ENCODE results near the gene SPG21. TPM values are rescaled to one million over a fixed set of nuclear protein-coding genes. Genes with fewer than 3 reads are reported as not detected.
A peak's percentile ranks its signal among the peaks of the same experiment; 100 is the strongest.

Gene SPG21
- total and polyA plus RNA-seq, 10 donors, result 48.9 to 101 (median 80.6) TPM

DNA sequence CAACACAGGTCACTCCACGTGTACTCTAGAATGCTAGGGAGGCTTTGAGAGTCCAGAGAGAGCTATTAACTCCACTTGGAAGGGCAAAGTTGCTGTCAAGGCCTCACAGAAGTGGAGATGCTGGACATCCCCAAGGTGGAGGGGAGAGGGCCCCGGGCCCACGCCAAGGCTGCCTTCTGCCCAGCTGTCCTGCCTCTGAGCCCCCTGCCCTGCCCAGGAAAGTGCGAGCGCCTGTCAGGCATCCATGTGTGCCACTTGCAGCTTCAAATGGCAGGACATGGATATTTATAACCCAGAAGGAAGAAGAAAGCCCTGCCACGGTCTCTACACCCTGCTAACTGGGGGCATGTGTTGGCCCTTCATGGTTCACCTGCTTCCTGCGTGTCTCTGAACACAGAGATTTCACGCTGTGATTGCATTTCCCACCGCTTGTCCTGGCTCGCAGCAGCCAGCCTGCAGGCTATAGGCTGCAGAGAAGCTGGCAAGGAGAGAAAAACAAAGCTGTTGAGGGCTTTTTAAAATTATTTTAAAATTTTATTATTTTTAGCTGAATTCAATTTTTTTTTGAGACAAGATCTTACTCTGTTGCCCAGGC, 61.0 kb downstream of the SPG21 start:
- intact Hi-C loops (cut with DNase I; ENCODE audit: low total_unique reads), result no loop called here
- peak overlapping the region in 2 of 8 donors; percentile 43 to 44 for H3K27ac ChIP-seq
- no peak for TF ChIP-seq POLR2A (IDR thresholded peaks at IDR 0.05)
- no peaks in the 10 kb centered on the region for H3K27me3 ChIP-seq (replicated peaks in 1 of 7)
- H3K4me3 ChIP-seq, result no peak overlapping the region
- DNase-seq, result no peak
- H3K9me3 ChIP-seq, result no peaks in the 10 kb centered on the region
- H3K4me1 ChIP-seq, result peaks cover 0 to 30% (median 4%) of the 10 kb centered on the region in 6 donors
- 55 to 74% (median 73%) methylated on average over 9 to 10 of the region's 10 CpGs for WGBS, 5 donors
- peaks cover 0 to 93% (median 20%) of the 10 kb centered on the region in 6 donors for H3K36me3 ChIP-seq

DNA sequence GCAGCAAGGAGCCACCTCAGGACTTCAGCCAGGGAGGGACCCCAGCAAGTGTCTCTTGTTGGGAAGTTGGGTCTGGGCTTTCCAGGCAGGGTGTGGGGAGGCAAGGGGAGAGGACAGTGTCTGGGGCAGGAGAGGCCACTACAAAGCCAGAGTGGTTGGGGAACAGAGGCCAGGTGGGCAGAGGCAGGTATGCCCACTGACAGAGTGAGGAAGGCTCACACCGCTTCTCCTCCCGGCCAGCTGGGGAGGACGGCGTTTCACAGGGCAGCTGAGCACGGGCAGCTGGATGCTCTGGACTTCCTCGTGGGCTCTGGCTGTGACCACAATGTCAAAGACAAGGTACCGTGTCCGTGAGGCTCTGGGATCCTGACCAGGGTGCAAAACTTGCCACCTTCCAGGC, 63.1 kb downstream of the SPG21 start:
- TF ChIP-seq POLR2A (IDR thresholded peaks at IDR 0.05) (no peak), POLR2AphosphoS5 (IDR thresholded peaks at IDR 0.05) (peak in 1 of 3 donors; percentile 25)
- peaks cover 0 to 91% (median 13%) of the 10 kb centered on the region in 6 donors for H3K36me3 ChIP-seq
- peaks cover 0 to 30% (median 4%) of the 10 kb centered on the region in 6 donors for H3K4me1 ChIP-seq
- no peaks in the 10 kb centered on the region for H3K27me3 ChIP-seq (replicated peaks in 1 of 7)
- DNase-seq, result no peak
- intact Hi-C loops (cut with DNase I; ENCODE audit: low total_unique reads), result no loop called here
- no peak overlapping the region for H3K4me3 ChIP-seq
- no peaks in the 10 kb centered on the region for H3K9me3 ChIP-seq
- WGBS, 5 donors, result 78 to 94% (median 88%) methylated on average over 8 of the region's 8 CpGs
- H3K27ac ChIP-seq, result no peak overlapping the region

GRCh38 chr15:64925335-64926330, 64.1 kb downstream of the SPG21 start:
- 86 to 94% (median 91%) methylated on average over 9 to 13 of the region's 13 CpGs for WGBS, 5 donors
- no peak for TF ChIP-seq CTCF (IDR thresholded peaks at IDR 0.05 in 8 of 11, conservative IDR thresholded peaks at IDR 0.05 in 3 of 11)
- no peak for TF ChIP-seq POLR2A (IDR thresholded peaks at IDR 0.05)
- TF ChIP-seq POLR2AphosphoS5 (IDR thresholded peaks at IDR 0.05), result no peak
- Histone ChIP-seq H3K27ac (peak overlapping the region in 1 of 8 donors; percentile 11), H3K9me3 (no peaks in the 10 kb centered on the region), H3K4me3 (no peak overlapping the region), H3K27me3 (replicated peaks in 1 of 7) (no peaks in the 10 kb centered on the region), H3K36me3 (peaks cover 0 to 84% (median 6%) of the 10 kb centered on the region in 6 donors), H3K4me1 (peaks cover 0 to 30% (median 4%) of the 10 kb centered on the region in 6 donors)
- no peak for DNase-seq
- intact Hi-C loops (cut with DNase I; ENCODE audit: low total_unique reads), result no loop called here

DNA sequence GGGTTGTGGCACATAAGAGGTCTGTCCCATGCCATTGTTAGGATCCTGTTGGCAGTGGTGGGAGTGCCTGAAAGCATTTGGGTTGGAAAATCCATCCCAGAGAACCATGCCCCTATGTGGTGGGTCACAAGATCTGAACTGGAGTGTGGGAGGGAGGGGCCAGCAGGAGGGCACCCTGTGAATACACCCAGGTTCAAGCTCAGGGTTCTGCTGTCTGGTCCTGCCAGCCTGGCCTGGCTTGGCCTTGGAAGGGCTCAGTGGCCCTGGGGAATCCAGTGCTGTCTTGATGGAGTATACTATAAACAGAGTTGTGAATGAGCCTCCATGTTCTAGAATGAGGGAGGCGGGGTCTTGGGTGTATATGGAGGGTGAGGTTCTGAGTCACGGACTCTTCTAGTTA, 66.2 kb downstream of the SPG21 start:
- no peak overlapping the region for H3K27ac ChIP-seq
- peaks cover 0 to 20% (median 3%) of the 10 kb centered on the region in 6 donors for H3K4me1 ChIP-seq
- intact Hi-C loops (cut with DNase I; ENCODE audit: low total_unique reads), result no loop called here
- TF ChIP-seq CTCF (IDR thresholded peaks at IDR 0.05 in 8 of 11, conservative IDR thresholded peaks at IDR 0.05 in 3 of 11) (no peak), POLR2A (IDR thresholded peaks at IDR 0.05) (no peak), POLR2AphosphoS5 (IDR thresholded peaks at IDR 0.05) (no peak)
- no peaks in the 10 kb centered on the region for H3K27me3 ChIP-seq (replicated peaks in 1 of 7)
- peaks cover 0 to 66% (median 5%) of the 10 kb centered on the region in 6 donors for H3K36me3 ChIP-seq
- no peak for DNase-seq
- 90 to 98% (median 91%) methylated on average over 2 of the region's 2 CpGs for WGBS, 5 donors
- H3K9me3 ChIP-seq, result no peaks in the 10 kb centered on the region
- H3K4me3 ChIP-seq, result no peak overlapping the region

GRCh38 chr15:64921711-64922110, 68.0 kb downstream of the SPG21 start:
- 90 to 96% (median 92%) methylated on average over 6 of the region's 6 CpGs for WGBS, 5 donors
- H3K27ac ChIP-seq, result no peak overlapping the region
- no peak overlapping the region for H3K4me3 ChIP-seq
- no peaks in the 10 kb centered on the region for H3K27me3 ChIP-seq (replicated peaks in 1 of 7)
- TF ChIP-seq CTCF (IDR thresholded peaks at IDR 0.05 in 8 of 11, conservative IDR thresholded peaks at IDR 0.05 in 3 of 11) (no peak), POLR2AphosphoS5 (IDR thresholded peaks at IDR 0.05) (no peak), POLR2A (IDR thresholded peaks at IDR 0.05) (no peak)
- no peaks in the 10 kb centered on the region for H3K9me3 ChIP-seq
- intact Hi-C loops (cut with DNase I; ENCODE audit: low total_unique reads), result no loop called here
- H3K4me1 ChIP-seq, result peaks cover 0 to 16% (median 3%) of the 10 kb centered on the region in 6 donors
- no peak for DNase-seq
- H3K36me3 ChIP-seq, result peaks cover 0 to 55% (median 4%) of the 10 kb centered on the region in 6 donors
